ENCODE measurements around the gene CD28.

Gene CD28

DNA sequence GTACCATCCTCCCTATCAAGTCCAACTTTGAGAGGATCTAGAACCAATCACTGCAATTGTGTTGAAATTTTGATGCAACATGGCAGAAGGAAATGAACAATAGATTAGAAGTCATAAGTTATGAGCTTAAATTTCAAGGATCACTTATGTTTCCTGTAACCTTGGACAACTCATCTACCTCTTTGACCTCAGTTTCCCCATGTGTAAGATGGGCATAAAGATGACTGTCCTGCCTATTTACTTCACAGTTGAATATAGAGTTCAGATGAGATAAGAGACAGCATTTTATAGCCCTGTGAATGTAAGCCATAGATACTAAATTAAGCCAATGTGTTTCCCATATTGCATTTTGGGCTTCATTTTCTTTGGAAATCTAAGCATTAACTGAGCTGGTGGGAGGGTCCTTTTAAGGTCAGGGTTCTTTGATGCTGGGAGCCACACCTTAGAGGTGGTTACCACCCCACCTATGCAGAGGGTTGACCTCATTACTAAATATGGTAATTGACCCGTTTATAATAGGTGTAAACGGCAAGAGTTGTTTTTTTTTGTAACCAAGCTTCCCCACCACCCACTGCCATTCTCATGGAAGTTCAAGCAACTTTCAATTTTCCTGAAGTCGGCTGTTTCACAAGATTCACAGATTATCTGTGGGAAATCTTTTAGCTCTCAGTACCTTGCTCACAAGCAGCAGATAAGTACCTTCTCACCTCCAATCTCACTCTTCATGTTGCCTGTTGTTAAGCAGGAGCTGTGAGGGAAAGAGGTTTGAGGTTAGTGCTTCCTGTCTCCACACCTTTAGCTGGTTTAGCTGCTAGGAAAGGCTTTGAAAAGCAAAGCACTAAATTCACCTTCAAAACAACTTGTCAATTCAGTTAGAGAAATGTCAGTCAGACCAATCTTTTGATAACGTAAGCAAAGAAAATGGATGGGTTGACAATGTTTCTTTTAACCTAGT, 13.3 kb downstream of the CD28 start:
- in situ Hi-C loops (cut with MboI; ENCODE audit: low sequenced_read_pairs, unreplicated experiment): no loop called here
- no peak for DNase-seq (ENCODE audit: low spot score)
- no peak for TF ChIP-seq CTCF (IDR thresholded peaks at IDR 0.05; ENCODE audit: borderline replicate concordance, control extremely low read depth, extremely low read depth, insufficient read depth, missing control alignments)

DNA sequence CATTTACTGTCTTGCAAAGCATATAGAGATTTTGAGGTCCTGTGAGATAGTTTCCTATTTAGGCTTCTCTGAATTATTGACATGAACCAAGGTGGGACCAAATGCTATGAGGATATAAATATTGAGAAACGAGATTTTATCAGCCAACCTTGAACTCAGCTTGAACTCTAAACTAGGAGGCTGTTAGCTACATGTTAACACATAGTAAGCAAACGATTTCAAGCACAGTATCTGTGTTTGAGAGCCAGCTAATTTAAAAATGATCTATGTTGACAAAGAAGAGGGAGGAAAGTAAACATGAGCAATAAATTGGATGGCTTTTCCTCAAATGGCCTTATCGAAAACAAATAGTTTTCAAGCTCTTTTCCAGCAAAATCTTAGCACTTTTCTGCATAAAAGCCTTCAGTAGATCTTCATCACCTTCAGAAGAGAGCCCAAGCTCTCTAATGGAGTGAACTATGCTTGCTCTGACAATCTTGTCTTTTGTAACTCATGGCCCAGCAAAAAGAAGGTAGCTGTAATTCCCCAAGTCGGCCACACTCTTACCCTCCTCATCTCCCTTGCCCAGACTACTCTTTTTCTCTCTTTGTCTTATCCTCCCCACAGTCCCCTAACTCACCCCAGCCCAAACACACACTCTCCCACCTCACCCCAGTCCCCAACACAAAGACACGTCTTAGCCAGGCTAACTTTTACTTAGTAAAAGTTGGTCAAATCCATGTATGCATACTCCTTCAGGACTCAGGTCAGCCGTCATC, 14.7 kb downstream of the CD28 start:
- no peak for DNase-seq (ENCODE audit: low spot score)
- no peak for TF ChIP-seq CTCF (IDR thresholded peaks at IDR 0.05; ENCODE audit: borderline replicate concordance, control extremely low read depth, extremely low read depth, insufficient read depth, missing control alignments)
- in situ Hi-C loops (cut with MboI; ENCODE audit: low sequenced_read_pairs, unreplicated experiment): no loop called here

DNA sequence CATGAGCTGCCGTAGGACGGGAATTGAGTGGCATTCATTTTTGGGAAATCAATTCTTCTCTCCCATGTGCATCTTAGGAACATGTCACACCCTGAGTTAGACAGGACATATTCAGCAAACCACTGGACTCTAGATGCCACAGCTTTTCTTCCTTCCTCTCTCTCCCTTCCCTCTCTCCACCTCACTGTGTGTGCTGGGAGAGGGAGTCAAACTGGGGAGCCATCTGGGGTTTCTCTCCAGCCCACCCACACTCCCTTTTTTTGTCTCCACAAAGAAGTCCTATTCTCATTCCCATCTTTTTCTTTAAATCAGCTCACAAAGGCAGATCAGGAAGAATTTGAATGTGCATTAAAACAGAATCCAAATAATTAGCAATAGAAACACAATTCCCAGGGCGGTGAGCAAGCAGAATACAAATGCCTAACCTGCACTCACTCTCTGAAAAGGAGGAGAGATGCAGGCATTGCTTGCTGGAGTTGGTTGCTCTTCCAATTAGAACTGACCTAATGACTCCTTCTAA, 15.4 kb downstream of the CD28 start:
- DNase-seq (ENCODE audit: low spot score): no peak
- TF ChIP-seq CTCF (IDR thresholded peaks at IDR 0.05; ENCODE audit: borderline replicate concordance, control extremely low read depth, extremely low read depth, insufficient read depth, missing control alignments): no peak
- in situ Hi-C loops (cut with MboI; ENCODE audit: low sequenced_read_pairs, unreplicated experiment): no loop called here

GRCh38 chr2:203722411-203722810, 16.0 kb downstream of the CD28 start:
- no peak for TF ChIP-seq CTCF (IDR thresholded peaks at IDR 0.05; ENCODE audit: borderline replicate concordance, control extremely low read depth, extremely low read depth, insufficient read depth, missing control alignments)

GRCh38 chr2:203728321-203728720, 21.9 kb downstream of the CD28 start:
- DNase-seq (ENCODE audit: low spot score): no peak
- no peak for TF ChIP-seq CTCF (IDR thresholded peaks at IDR 0.05; ENCODE audit: borderline replicate concordance, control extremely low read depth, extremely low read depth, insufficient read depth, missing control alignments)
- in situ Hi-C loops (cut with MboI; ENCODE audit: low sequenced_read_pairs, unreplicated experiment): no loop called here

More at GRCh38 chr2:203722411-203722810, 16.0 kb downstream of the CD28 start:
- no peak for DNase-seq (ENCODE audit: low spot score)
- in situ Hi-C loops (cut with MboI; ENCODE audit: low sequenced_read_pairs, unreplicated experiment): no loop called here

DNA sequence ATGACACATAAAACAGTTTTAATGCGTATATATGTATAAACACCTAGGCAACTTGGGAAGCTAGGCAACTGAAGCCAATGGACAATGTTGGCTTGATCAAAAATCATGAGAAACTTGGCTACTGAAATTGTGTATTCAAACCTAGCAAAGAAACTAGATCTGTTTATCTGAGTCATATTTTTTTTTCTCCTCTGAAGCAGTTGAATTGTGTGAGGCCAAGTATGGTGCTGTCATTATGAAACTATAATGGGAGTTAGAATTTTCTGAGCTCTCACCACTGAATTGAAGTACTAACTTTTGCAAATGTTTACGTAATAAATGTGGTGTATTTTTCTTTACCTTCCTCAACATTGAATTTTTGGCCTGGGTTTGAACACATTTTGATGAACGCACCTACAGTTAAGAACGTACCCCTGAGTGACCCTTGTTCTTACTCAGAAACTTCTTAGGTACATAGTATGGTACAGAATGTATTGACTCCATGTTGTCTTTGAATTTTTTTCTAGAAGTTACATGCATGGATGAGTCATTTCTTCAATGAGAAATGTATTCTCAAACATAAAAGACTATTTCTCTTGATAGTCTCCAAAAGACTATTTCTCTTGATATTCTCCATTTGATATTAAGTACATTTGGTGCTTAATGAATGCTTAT, 23.8 kb downstream of the CD28 start:
- in situ Hi-C loops (cut with MboI; ENCODE audit: low sequenced_read_pairs, unreplicated experiment): no loop called here
- DNase-seq (ENCODE audit: low spot score): peak; percentile 53
- no peak for TF ChIP-seq CTCF (IDR thresholded peaks at IDR 0.05; ENCODE audit: borderline replicate concordance, control extremely low read depth, extremely low read depth, insufficient read depth, missing control alignments)

Data from GM13976 (cell line).